Natural killer cell (primary cell): Measurements from ENCODE around the gene PDXK. TPM values are rescaled to one million over a fixed set of nuclear protein-coding genes. Genes with fewer than 3 reads are reported as not detected.

ENCODE experiments used
- ATAC-seq, 3 donors: fragments of 150-1000 bp in 2 of 3; fragments of 200-7000 bp in 1 of 3; cut with Tn5 transposase; 1 replicate in 1 of 3; 2 replicates in 2 of 3; pipeline ENCODE4 v1.10.0; 2021; ENCODE audit warnings: mild to moderate bottlenecking in 2 of 3, moderate library complexity in 2 of 3
- DNase-seq, 2 donors: peaks; one replicate each; pipeline versions ENCODE4 v3.0.0 to v3.0.0-alpha.2; 2013 to 2021; ENCODE audit warnings: mixed read lengths in 1 of 2
- H3K27ac ChIP-seq: one replicate; pipeline ENCODE4 v1.5.1; 2013; ENCODE audit warnings: mild to moderate bottlenecking, low read length
- H3K27me3 ChIP-seq: one replicate; pipeline ENCODE4 v1.6.1; 2013; ENCODE audit warnings: low read length; ENCODE audit not compliant: control insufficient read depth, insufficient read depth
- H3K36me3 ChIP-seq: one replicate; pipeline ENCODE4 v1.6.1; 2013; ENCODE audit warnings: low read length; ENCODE audit not compliant: control insufficient read depth, insufficient read depth
- H3K4me1 ChIP-seq: one replicate; pipeline ENCODE4 v1.6.1; 2013; ENCODE audit warnings: low read length; ENCODE audit not compliant: control insufficient read depth, insufficient read depth
- H3K4me3 ChIP-seq: one replicate; pipeline ENCODE4 v1.5.1; 2013; ENCODE audit warnings: low read length
- H3K9me3 ChIP-seq: one replicate; pipeline ENCODE4 v1.6.1; 2013; ENCODE audit warnings: low read length; ENCODE audit not compliant: control insufficient read depth, insufficient read depth
- H3K27ac Mint-ChIP-seq, 2 donors: one replicate each; pipeline ENCODE4 v1.8.0; 2022; ENCODE audit warnings: mild to moderate bottlenecking in 2 of 2, mixed read lengths in 2 of 2, moderate library complexity in 1 of 2
- H3K27me3 Mint-ChIP-seq, 2 donors: one replicate each; pipeline ENCODE4 v1.8.0; 2022; ENCODE audit warnings: low read depth in 2 of 2, mixed read lengths in 2 of 2
- H3K36me3 Mint-ChIP-seq: one replicate; pipeline ENCODE4 v1.8.0; 2022; ENCODE audit warnings: mixed read lengths
- H3K4me1 Mint-ChIP-seq, 2 donors: one replicate each; pipeline ENCODE4 v1.8.0; 2022; ENCODE audit warnings: mixed read lengths in 2 of 2
- H3K4me3 Mint-ChIP-seq: one replicate; pipeline ENCODE4 v1.8.0; 2022; ENCODE audit warnings: mild to moderate bottlenecking, moderate library complexity, mixed read lengths
- H3K9me3 Mint-ChIP-seq, 2 donors: one replicate each; pipeline ENCODE4 v1.8.0; 2022; ENCODE audit warnings: mixed read lengths in 2 of 2
- WGBS: methylation state at CpG from one replicate; pipeline ENCODE4 v1.1.7; 2013; ENCODE audit warnings: missing lambda C conversion rate; ENCODE audit not compliant: insufficient coverage; 5-methylcytosine and 5-hydroxymethylcytosine counted together
- intact Hi-C: fragments of 100-400 bp; cut with micrococcal nuclease; formaldehyde crosslinking; loops from one replicate; pipeline ENCODE4 v1.14.2; 2022
- total RNA-seq, 4 donors: library from RNA; stranded (reverse); fragments of 120-200 nt in 1 of 4; gene quantifications; one replicate each; pipeline versions ENCODE4 v1.2.3 to v1.2.4, GENCODE V29; 2013 to 2022
- TF ChIP-seq, protein P1 (sequence below): fragments of 200-600 bp; IDR thresholded peaks from one replicate; pipeline ENCODE4 v1.8.0; 2022; ENCODE audit warnings: antibody characterized with exemption

The PDXK gene
- total RNA-seq, 3 donors from 2014 or later (not counting 1 experiment from before 2014, with no cell fraction given): 73.8 to 77.0 (median 74.6) TPM

DNA sequence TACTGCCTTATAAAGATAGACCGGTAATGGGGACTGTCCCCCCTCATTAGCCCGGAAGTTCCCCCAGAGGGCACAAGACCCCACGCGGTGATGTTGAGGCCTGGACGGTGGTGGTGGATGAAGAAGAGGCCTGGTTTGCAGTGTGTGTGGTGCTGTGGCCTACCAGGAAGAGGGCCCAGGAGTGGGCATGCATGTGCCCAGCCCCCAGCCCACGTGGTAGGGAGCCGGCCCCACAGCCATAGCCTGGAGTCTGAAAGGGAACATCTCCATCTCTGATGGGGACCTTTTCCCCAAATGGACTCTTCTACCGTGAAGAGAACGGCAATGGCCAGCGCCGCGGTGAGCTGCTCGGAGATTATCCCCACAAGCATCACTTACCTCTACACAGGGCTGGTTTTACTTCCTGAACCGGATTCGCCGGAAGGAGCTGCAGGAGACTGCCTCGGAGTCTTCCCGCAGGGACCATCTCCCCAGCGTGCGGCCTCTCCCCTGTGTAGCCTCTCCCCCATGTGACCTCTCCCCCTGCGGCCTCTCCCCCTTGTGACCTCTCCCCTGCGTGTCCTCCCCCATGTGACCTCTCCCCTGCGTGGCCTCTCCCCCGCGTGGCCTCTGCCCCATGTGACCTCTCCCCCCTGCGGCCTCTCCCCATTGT is 91.0 kb downstream of the PDXK start:
- ATAC-seq (no peak), DNase-seq (no peak)
- H3K36me3 ChIP-seq: no peaks in the 10 kb centered on the region
- H3K4me1 ChIP-seq: peaks cover 25% of the 10 kb centered on the region
- intact Hi-C loops: loop anchor here (1.0 to 10.0 kb wide), 2 partner anchors 165 to 675 kb away; no protein-coding TSS in a partner anchor
- no peaks in the 10 kb centered on the region for H3K9me3 ChIP-seq
- H3K27ac ChIP-seq: no peak overlapping the region
- Mint-ChIP-seq H3K36me3 (no peaks in the 10 kb centered on the region), H3K4me1 (peaks cover 0 to 13% of the 10 kb centered on the region in 2 donors), H3K27me3 (peaks cover 0 to 3% of the 10 kb centered on the region in 2 donors), H3K9me3 (no peaks in the 10 kb centered on the region), H3K4me3 (no peak overlapping the region), H3K27ac (no peak overlapping the region)
- H3K27me3 ChIP-seq: no peaks in the 10 kb centered on the region
- WGBS: 86% methylated on average over 26 of the region's 26 CpGs
- TF ChIP-seq, protein P1, sequence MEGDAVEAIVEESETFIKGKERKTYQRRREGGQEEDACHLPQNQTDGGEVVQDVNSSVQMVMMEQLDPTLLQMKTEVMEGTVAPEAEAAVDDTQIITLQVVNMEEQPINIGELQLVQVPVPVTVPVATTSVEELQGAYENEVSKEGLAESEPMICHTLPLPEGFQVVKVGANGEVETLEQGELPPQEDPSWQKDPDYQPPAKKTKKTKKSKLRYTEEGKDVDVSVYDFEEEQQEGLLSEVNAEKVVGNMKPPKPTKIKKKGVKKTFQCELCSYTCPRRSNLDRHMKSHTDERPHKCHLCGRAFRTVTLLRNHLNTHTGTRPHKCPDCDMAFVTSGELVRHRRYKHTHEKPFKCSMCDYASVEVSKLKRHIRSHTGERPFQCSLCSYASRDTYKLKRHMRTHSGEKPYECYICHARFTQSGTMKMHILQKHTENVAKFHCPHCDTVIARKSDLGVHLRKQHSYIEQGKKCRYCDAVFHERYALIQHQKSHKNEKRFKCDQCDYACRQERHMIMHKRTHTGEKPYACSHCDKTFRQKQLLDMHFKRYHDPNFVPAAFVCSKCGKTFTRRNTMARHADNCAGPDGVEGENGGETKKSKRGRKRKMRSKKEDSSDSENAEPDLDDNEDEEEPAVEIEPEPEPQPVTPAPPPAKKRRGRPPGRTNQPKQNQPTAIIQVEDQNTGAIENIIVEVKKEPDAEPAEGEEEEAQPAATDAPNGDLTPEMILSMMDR: no peak
- H3K4me3 ChIP-seq: no peak overlapping the region

DNA sequence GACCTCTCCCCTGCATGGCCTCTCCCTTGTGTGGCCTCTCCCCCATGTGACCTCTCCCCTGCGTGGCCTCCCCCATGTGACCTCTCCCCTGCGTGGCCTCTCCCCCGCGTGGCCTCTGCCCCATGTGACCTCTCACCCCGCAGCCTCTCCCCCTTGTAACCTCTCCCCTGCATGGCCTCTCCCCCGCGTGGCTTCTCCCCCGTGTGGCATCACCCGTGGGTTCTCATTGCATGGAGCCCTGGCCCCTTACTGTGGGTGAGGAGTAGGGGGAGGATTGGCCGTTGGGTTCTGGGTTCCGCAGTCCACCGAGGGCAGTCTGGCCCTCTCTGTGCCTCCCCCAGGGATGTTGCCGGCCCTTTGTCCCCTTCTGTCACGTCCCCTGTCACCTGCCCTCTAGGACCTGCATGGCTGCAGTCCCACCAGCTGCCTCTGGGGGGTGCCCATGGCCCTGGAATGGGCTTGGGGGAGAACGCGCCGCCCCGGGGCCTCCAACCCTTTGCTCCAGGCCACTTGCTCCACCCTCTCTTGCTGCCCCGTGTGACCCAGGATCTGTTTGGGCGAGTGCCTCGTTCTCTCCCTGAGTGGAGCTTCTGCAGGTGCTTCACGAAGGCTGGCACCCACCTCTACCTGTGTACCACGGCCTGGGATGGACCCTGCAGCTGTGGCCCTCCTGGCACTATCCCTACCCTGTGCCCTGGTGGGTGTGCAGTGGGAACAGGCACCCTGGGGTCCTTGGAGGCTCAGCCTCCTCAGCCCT is 91.8 kb downstream of the PDXK start:
- no peak overlapping the region for H3K27ac ChIP-seq
- 20% methylated on average over 22 of the region's 23 CpGs for WGBS
- H3K27ac Mint-ChIP-seq: peak overlapping the region in 1 of 2 donors; percentile 69

DNA sequence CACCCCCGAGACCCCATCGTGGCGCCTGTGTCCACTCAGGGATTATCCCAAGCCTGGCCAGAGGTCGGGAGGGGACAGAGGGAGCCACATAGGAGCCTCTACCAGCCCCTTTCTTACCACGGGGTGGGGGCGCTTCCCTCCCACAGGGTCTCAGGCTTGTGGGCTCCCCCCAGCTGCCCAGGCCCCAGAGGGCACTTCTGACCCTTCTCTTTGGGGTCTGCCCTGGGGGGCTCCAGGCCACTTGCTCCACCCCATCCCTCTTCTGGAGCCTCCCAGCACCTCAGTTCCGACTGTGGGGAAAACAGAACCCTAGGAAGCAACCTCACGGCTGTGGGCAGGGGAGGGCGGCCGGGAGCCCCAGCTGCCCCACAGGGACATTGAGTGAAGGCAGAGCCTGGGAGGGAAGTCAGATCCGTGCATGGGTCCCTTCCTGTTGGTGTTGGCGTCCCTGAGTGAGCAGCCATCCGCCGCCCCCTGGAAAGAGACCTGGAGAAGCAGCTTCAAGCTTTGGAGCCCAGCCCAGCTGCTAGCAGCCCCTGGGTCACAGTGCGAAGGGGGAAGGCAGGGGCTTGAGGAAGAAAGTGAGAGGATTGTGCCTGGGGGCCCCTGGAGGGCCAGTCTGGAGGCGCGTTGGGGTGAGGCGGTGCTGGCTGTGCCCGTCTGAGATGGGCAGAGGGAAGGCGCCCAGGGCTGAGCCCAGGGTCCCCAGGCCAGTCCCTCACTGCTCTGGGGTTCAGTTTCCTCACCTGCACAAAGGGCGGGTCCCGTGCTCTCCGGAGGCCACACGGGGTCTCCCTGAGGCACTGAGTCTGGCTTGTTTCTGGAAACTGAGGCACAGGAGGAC is 92.6 kb downstream of the PDXK start:
- peaks cover 0 to 3% of the 10 kb centered on the region in 2 donors for H3K27me3 Mint-ChIP-seq
- ATAC-seq (peak in 1 of 3 donors; percentile 11), DNase-seq (no peak)
- H3K4me3 ChIP-seq: no peak overlapping the region
- WGBS: 89% methylated on average over 24 of the region's 24 CpGs
- H3K9me3 Mint-ChIP-seq: no peaks in the 10 kb centered on the region
- no peaks in the 10 kb centered on the region for H3K36me3 ChIP-seq
- no peaks in the 10 kb centered on the region for H3K27me3 ChIP-seq
- H3K27ac ChIP-seq: no peak overlapping the region
- no peaks in the 10 kb centered on the region for H3K36me3 Mint-ChIP-seq
- intact Hi-C loops: loop anchor here (2.0 to 10.0 kb wide), 2 partner anchors 127 to 673 kb away; no protein-coding TSS in a partner anchor
- no peaks in the 10 kb centered on the region for H3K9me3 ChIP-seq
- peaks cover 0 to 14% of the 10 kb centered on the region in 2 donors for H3K4me1 Mint-ChIP-seq
- peaks cover 18% of the 10 kb centered on the region for H3K4me1 ChIP-seq
- peak overlapping the region in 1 of 2 donors; percentile 69 for H3K27ac Mint-ChIP-seq
- no peak overlapping the region for H3K4me3 Mint-ChIP-seq
- TF ChIP-seq, protein P1: no peak

More for the DNA sequence above, 91.8 kb downstream of the PDXK start:
- Histone ChIP-seq H3K4me1 (peaks cover 21% of the 10 kb centered on the region), H3K36me3 (no peaks in the 10 kb centered on the region), H3K27me3 (no peaks in the 10 kb centered on the region), H3K4me3 (no peak overlapping the region), H3K9me3 (no peaks in the 10 kb centered on the region)
- DNase-seq (peak; percentile 83 to 87), ATAC-seq (peak; percentile 89 to 98 (median 90))
- TF ChIP-seq, protein P1: peak; percentile 78
- Mint-ChIP-seq H3K4me1 (peaks cover 0 to 14% of the 10 kb centered on the region in 2 donors), H3K9me3 (no peaks in the 10 kb centered on the region), H3K36me3 (no peaks in the 10 kb centered on the region), H3K27me3 (peaks cover 0 to 3% of the 10 kb centered on the region in 2 donors), H3K4me3 (no peak overlapping the region)
- intact Hi-C loops: loop anchor here (1.0 to 10.0 kb wide), 2 partner anchors 165 to 674 kb away; no protein-coding TSS in a partner anchor

Other genes with a start within 250 kb of the PDXK start
- gene HSF2BP, start 59.6 kb upstream of the PDXK start, total RNA-seq: under 1 TPM in 2 of 3 donors, not detected in 1; 0.33 to 0.39 TPM
- gene RRP1B, start 59.6 kb upstream of the PDXK start, total RNA-seq: 10 to 100 TPM; 18.1 to 28.4 (median 25.0) TPM
- gene CSTB, start 57.2 kb downstream of the PDXK start, total RNA-seq: 10 to 100 TPM; 18.5 to 23.1 (median 22.7) TPM
- gene RRP1, start 70.4 kb downstream of the PDXK start, total RNA-seq: 10 to 100 TPM; 15.7 to 24.6 (median 23.7) TPM
- gene AGPAT3, start 146.1 kb downstream of the PDXK start, total RNA-seq: 10 to 100 TPM; 39.5 to 45.7 (median 42.3) TPM